Activated naive CD4-positive, alpha-beta T cell treated with anti-CD3 and anti-CD28 coated beads, Interleukin-2, amount 50 U/mL, for 72 hours (primary cell): ENCODE measurements around the gene KRT38. TPM values are rescaled to one million over a fixed set of nuclear protein-coding genes. Genes with fewer than 3 reads are reported as not detected.

Source experiments
- ATAC-seq, 2 donors: fragments of 150-1000 bp; cut with Tn5 transposase; 2 replicates each; pipeline ENCODE4 v1.10.0; 2021; ENCODE audit warnings: mild to moderate bottlenecking in 2 of 2, moderate library complexity in 2 of 2
- DNase-seq, 2 donors: peaks; one replicate each; pipeline ENCODE4 v3.0.0; 2021 to 2022; ENCODE audit warnings: low spot score in 2 of 2
- H3K27ac Mint-ChIP-seq, 2 donors: one replicate each; pipeline ENCODE4 v1.8.0; 2022; ENCODE audit warnings: mild to moderate bottlenecking in 2 of 2, mixed read lengths in 2 of 2
- H3K36me3 Mint-ChIP-seq, 2 donors: one replicate each; pipeline ENCODE4 v1.8.0; 2022; ENCODE audit warnings: mixed read lengths in 2 of 2
- H3K9me3 Mint-ChIP-seq, 2 donors: one replicate each; pipeline ENCODE4 v1.8.0; 2022; ENCODE audit warnings: mixed read lengths in 2 of 2
- total RNA-seq, 2 donors: library from RNA; stranded (reverse); gene quantifications; one replicate each; pipeline ENCODE4 v1.2.3, GENCODE V29; 2022

Gene KRT38
- total RNA-seq, result not detected

- no peaks in the 10 kb centered on the region for H3K9me3 Mint-ChIP-seq
- no peak for DNase-seq
- no peak for ATAC-seq
- H3K36me3 Mint-ChIP-seq, result no peaks in the 10 kb centered on the region
- H3K27ac Mint-ChIP-seq, result no peak within 1 kb of the TSS
These were observed at the start of gene KRT38 for GRCh38 chr17:41440531-41441033. TSS of gene KRT38 (minus strand) at chr17:41440983. CDS start at chr17:41440921, 62 bp downstream.

- ATAC-seq (no peak), DNase-seq (no peak)
- Mint-ChIP-seq H3K36me3 (no peaks in the 10 kb centered on the region), H3K27ac (peak within 1 kb of the TSS in 1 of 2 donors; percentile 34), H3K9me3 (no peaks in the 10 kb centered on the region)
These were observed 48.7 kb upstream of the KRT38 start, which contains the start of gene KRT36 for GRCh38 chr17:41489531-41489930. TSS of gene KRT36 (minus strand) at chr17:41489910. CDS start at chr17:41489864, 46 bp downstream.

GRCh38 chr17:41486809-41487530 lies 46.2 kb upstream of the KRT38 start:
- H3K27ac Mint-ChIP-seq, result no peak overlapping the region
- H3K9me3 Mint-ChIP-seq, result no peaks in the 10 kb centered on the region
- no peaks in the 10 kb centered on the region for H3K36me3 Mint-ChIP-seq
- DNase-seq, result peak in 1 of 2 donors; percentile 62
- peak in 1 of 2 donors; percentile 31 for ATAC-seq

- no peaks in the 10 kb centered on the region for H3K36me3 Mint-ChIP-seq
- ATAC-seq, result no peak
- no peak for DNase-seq
- H3K27ac Mint-ChIP-seq, result no peak overlapping the region
- H3K9me3 Mint-ChIP-seq, result no peaks in the 10 kb centered on the region
These were observed 45.5 kb upstream of the KRT38 start for GRCh38 chr17:41486316-41486715.

- no peak overlapping the region for H3K27ac Mint-ChIP-seq
- no peaks in the 10 kb centered on the region for H3K9me3 Mint-ChIP-seq
- H3K36me3 Mint-ChIP-seq, result no peaks in the 10 kb centered on the region
- DNase-seq, result no peak
- no peak for ATAC-seq
These were observed 44.4 kb upstream of the KRT38 start for GRCh38 chr17:41484920-41485904.

- Mint-ChIP-seq H3K9me3 (no peaks in the 10 kb centered on the region), H3K27ac (no peak overlapping the region), H3K36me3 (no peaks in the 10 kb centered on the region)
- no peak for ATAC-seq
- DNase-seq, result no peak
These were observed 43.4 kb upstream of the KRT38 start for GRCh38 chr17:41483991-41484826.

- DNase-seq (peak in 1 of 2 donors; percentile 11), ATAC-seq (no peak)
- no peaks in the 10 kb centered on the region for H3K36me3 Mint-ChIP-seq
- no peak overlapping the region for H3K27ac Mint-ChIP-seq
- H3K9me3 Mint-ChIP-seq, result no peaks in the 10 kb centered on the region
These were observed 42.7 kb upstream of the KRT38 start for GRCh38 chr17:41483531-41483930.

GRCh38 chr17:41481036-41481435 lies 40.3 kb upstream of the KRT38 start, which contains the start of gene KRT35:
TSS of gene KRT35 (minus strand) at chr17:41481151. CDS start at chr17:41481097, 54 bp downstream.
- H3K27ac Mint-ChIP-seq, result no peak within 1 kb of the TSS
- ATAC-seq, result no peak
- no peaks in the 10 kb centered on the region for H3K36me3 Mint-ChIP-seq

GRCh38 chr17:41480581-41480980 lies 39.8 kb upstream of the KRT38 start:
- Mint-ChIP-seq H3K9me3 (no peaks in the 10 kb centered on the region), H3K36me3 (no peaks in the 10 kb centered on the region), H3K27ac (no peak overlapping the region)
- no peak for DNase-seq
- ATAC-seq, result no peak

More at GRCh38 chr17:41481036-41481435, 40.3 kb upstream of the KRT38 start, which contains the start of gene KRT35:
- no peak for DNase-seq
- no peaks in the 10 kb centered on the region for H3K9me3 Mint-ChIP-seq

- no peaks in the 10 kb centered on the region for H3K36me3 Mint-ChIP-seq
- no peak for ATAC-seq
- no peak for DNase-seq
- H3K27ac Mint-ChIP-seq, result no peak overlapping the region
- H3K9me3 Mint-ChIP-seq, result no peaks in the 10 kb centered on the region
These were observed 39.4 kb upstream of the KRT38 start for GRCh38 chr17:41480136-41480535.

GRCh38 chr17:41478237-41478636 lies 37.5 kb upstream of the KRT38 start:
- H3K36me3 Mint-ChIP-seq, result no peaks in the 10 kb centered on the region
- ATAC-seq (no peak), DNase-seq (no peak)
- H3K27ac Mint-ChIP-seq, result peak overlapping the region in 1 of 2 donors; percentile 32
- H3K9me3 Mint-ChIP-seq, result no peaks in the 10 kb centered on the region

- H3K9me3 Mint-ChIP-seq, result peaks cover 4 to 5% of the 10 kb centered on the region in 2 donors
- no peak for DNase-seq
- H3K36me3 Mint-ChIP-seq, result no peaks in the 10 kb centered on the region
- peak overlapping the region in 1 of 2 donors; percentile 81 for H3K27ac Mint-ChIP-seq
- no peak for ATAC-seq
These were observed 36.4 kb upstream of the KRT38 start for GRCh38 chr17:41476866-41477815.

GRCh38 chr17:41475421-41475820 lies 34.6 kb upstream of the KRT38 start:
- ATAC-seq (no peak), DNase-seq (no peak)
- Mint-ChIP-seq H3K36me3 (no peaks in the 10 kb centered on the region), H3K27ac (no peak overlapping the region), H3K9me3 (peaks cover 7 to 9% of the 10 kb centered on the region in 2 donors)

GRCh38 chr17:41474863-41475262 lies 34.1 kb upstream of the KRT38 start:
- no peak overlapping the region for H3K27ac Mint-ChIP-seq
- DNase-seq, result no peak
- H3K9me3 Mint-ChIP-seq, result peaks cover 7 to 9% of the 10 kb centered on the region in 2 donors
- ATAC-seq, result no peak
- H3K36me3 Mint-ChIP-seq, result no peaks in the 10 kb centered on the region

- no peak for ATAC-seq
These were observed 27.6 kb upstream of the KRT38 start for GRCh38 chr17:41468346-41468745.

More at GRCh38 chr17:41468346-41468745, 27.6 kb upstream of the KRT38 start:
- Mint-ChIP-seq H3K9me3 (peaks cover 7 to 17% of the 10 kb centered on the region in 2 donors), H3K27ac (no peak overlapping the region), H3K36me3 (no peaks in the 10 kb centered on the region)
- DNase-seq, result no peak
